KBM-7 (cell line): ENCODE data around the gene TIMM22.
A peak's percentile ranks its signal among the peaks of the same experiment; 100 is the strongest.
"Not testable (repeated sequence)": the region's sequence is repeated elsewhere in the genome, so short reads cannot be mapped to it uniquely, and the experiment has no call there.

Source experiments
- DNase-seq: peaks from one replicate; pipeline ENCODE4 v3.0.0-alpha.2; 2015
- in situ Hi-C: fragments of 300-500 bp; cut with MboI; formaldehyde crosslinking; loops from 2 replicates; pipeline ENCODE4 v1.14.3; 2020; ENCODE audit warnings: low sequenced_read_pairs, low pct_unique_long_range_greater_than_20kb, mixed read lengths

The TIMM22 gene

GRCh38 chr17:969811-970355 lies 27.0 kb upstream of the TIMM22 start:
- no peak for DNase-seq
- in situ Hi-C loops: no loop called here

GRCh38 chr17:970364-970763 lies 26.6 kb upstream of the TIMM22 start:
- in situ Hi-C loops: no loop called here
- DNase-seq: no peak

GRCh38 chr17:971861-972260 lies 25.1 kb upstream of the TIMM22 start:
- in situ Hi-C loops, DNase-seq: not testable (repeated sequence)

GRCh38 chr17:973053-973452 lies 23.9 kb upstream of the TIMM22 start:
- no peak for DNase-seq
- in situ Hi-C loops: no loop called here

- DNase-seq, in situ Hi-C loops: not testable (repeated sequence)
These were observed 22.2 kb upstream of the TIMM22 start for GRCh38 chr17:974778-975177.

- in situ Hi-C loops: no loop called here
- DNase-seq: no peak
These were observed 21.5 kb upstream of the TIMM22 start for GRCh38 chr17:975371-975915.

- in situ Hi-C loops: no loop called here
- DNase-seq: no peak
These were observed 20.6 kb upstream of the TIMM22 start for GRCh38 chr17:976312-976711.

GRCh38 chr17:977166-977565 lies 19.8 kb upstream of the TIMM22 start:
- DNase-seq: no peak
- in situ Hi-C loops: no loop called here

- in situ Hi-C loops: no loop called here
- peak; percentile 42 for DNase-seq
These were observed 18.5 kb upstream of the TIMM22 start for GRCh38 chr17:978103-979093.

GRCh38 chr17:979212-979538 lies 17.8 kb upstream of the TIMM22 start:
- in situ Hi-C loops: no loop called here

GRCh38 chr17:979539-980405 lies 17.2 kb upstream of the TIMM22 start, which contains the start of gene NXN:
Gene NXN, minus strand, starts transcription at chr17:979776.
- in situ Hi-C loops: no loop called here
- DNase-seq: peak; percentile 79

More at GRCh38 chr17:979212-979538, 17.8 kb upstream of the TIMM22 start:
- no peak for DNase-seq

GRCh38 chr17:980406-981291 lies 16.3 kb upstream of the TIMM22 start:
- DNase-seq: peak; percentile 87
- in situ Hi-C loops: no loop called here

GRCh38 chr17:981292-981658 lies 15.7 kb upstream of the TIMM22 start:
- DNase-seq: no peak
- in situ Hi-C loops: no loop called here

GRCh38 chr17:983921-984320 lies 13.0 kb upstream of the TIMM22 start:
- no peak for DNase-seq
- in situ Hi-C loops: no loop called here

- in situ Hi-C loops: no loop called here
- no peak for DNase-seq
These were observed 10.5 kb upstream of the TIMM22 start for GRCh38 chr17:986322-986929.

GRCh38 chr17:987931-988330 lies 9.0 kb upstream of the TIMM22 start:
- no peak for DNase-seq
- in situ Hi-C loops: no loop called here

- no peak for DNase-seq
- in situ Hi-C loops: no loop called here
These were observed 8.4 kb upstream of the TIMM22 start for GRCh38 chr17:988561-988960.

GRCh38 chr17:992933-993332 lies 4.0 kb upstream of the TIMM22 start:
- no peak for DNase-seq
- in situ Hi-C loops: no loop called here
